AG09319 (cell line): ENCODE measurements around the gene EFNB2.

ENCODE experiments used
- DNase-seq: peaks from one replicate; pipeline ENCODE4 v3.0.0-alpha.2; 2010; ENCODE audit warnings: low read depth; ENCODE audit errors: extremely low read depth
- TF ChIP-seq, protein P1 (sequence below): IDR thresholded peaks from 2 replicates; pipeline ENCODE4 v1.5.1; 2011; ENCODE audit warnings: low read depth, mild to moderate bottlenecking, inconsistent platforms, low read length, moderate library complexity

The EFNB2 gene

DNA sequence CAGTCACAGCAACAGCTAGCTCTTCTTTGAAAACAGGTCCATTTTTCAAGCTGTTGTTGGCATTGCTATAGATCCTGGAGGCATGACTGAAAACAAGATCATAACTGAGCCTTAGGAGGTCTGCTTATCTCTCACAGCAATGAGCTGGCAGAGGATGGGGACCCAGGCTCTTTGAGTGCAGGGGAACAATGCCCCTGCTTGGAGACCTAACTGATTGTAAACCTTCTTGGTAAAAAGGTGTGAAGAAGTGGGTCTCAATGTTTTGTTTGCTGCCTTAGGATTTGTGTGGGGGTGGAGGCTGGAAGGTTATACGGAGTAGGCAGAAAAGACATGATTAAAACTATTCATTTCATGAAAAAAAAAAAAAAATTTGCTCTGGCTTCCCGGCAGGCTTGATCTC is 94.6 kb downstream of the EFNB2 start:
- TF ChIP-seq, protein P1, sequence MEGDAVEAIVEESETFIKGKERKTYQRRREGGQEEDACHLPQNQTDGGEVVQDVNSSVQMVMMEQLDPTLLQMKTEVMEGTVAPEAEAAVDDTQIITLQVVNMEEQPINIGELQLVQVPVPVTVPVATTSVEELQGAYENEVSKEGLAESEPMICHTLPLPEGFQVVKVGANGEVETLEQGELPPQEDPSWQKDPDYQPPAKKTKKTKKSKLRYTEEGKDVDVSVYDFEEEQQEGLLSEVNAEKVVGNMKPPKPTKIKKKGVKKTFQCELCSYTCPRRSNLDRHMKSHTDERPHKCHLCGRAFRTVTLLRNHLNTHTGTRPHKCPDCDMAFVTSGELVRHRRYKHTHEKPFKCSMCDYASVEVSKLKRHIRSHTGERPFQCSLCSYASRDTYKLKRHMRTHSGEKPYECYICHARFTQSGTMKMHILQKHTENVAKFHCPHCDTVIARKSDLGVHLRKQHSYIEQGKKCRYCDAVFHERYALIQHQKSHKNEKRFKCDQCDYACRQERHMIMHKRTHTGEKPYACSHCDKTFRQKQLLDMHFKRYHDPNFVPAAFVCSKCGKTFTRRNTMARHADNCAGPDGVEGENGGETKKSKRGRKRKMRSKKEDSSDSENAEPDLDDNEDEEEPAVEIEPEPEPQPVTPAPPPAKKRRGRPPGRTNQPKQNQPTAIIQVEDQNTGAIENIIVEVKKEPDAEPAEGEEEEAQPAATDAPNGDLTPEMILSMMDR: no peak
- DNase-seq: no peak
